ENCODE data around the gene SNRNP40.

SNRNP40 gene

GRCh38 chr1:31218705-31219104 lies 77.9 kb downstream of the SNRNP40 start:
- no peak overlapping the region for H3K27ac ChIP-seq
- no peak for TF ChIP-seq CTCF (conservative IDR thresholded peaks at IDR 0.05)

DNA sequence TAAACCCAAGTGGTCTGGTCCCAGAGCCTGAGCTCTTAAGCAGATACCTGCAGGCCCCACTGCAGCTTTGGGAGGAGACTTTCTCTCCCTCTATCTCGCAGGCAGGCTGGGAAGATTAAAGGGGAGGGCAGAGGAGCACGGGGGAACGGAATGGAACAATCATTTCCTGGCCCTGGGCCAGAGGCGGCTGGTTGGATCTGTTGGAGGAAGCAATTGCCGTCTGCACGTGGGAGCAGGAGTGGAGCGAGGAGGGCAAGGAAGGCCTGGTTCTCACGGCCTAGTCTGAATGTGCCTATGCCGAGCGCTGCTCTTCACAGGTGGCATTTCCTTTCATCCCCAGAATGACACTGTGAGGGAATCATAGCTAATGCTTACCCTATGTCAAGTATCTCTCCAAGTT lies 80.6 kb downstream of the SNRNP40 start:
- no peak for TF ChIP-seq CTCF (conservative IDR thresholded peaks at IDR 0.05)
- H3K27ac ChIP-seq, result peak overlapping the region; percentile 57

GRCh38 chr1:31215065-31215570 lies 81.5 kb downstream of the SNRNP40 start:
- TF ChIP-seq CTCF (conservative IDR thresholded peaks at IDR 0.05), result no peak
- H3K27ac ChIP-seq, result peak overlapping the region; percentile 57

- H3K27ac ChIP-seq, result no peak overlapping the region
- no peak for TF ChIP-seq CTCF (conservative IDR thresholded peaks at IDR 0.05)
Observed at GRCh38 chr1:31214316-31215064, 82.1 kb downstream of the SNRNP40 start.

Measured in VCaP (cell line).